Body of pancreas (tissue), 4 donors: ENCODE results near the gene GMEB2. TPM values are rescaled to one million over a fixed set of nuclear protein-coding genes. Genes with fewer than 3 reads are reported as not detected.

Source experiments
- ATAC-seq: fragments of 150-250 bp; one replicate; pipeline ENCODE4 v1.9.1; 2016
- DNase-seq, 4 donors: peaks; one replicate each; pipeline ENCODE4 v3.0.0-alpha.2; 2019
- H3K27ac ChIP-seq, 4 donors: fragments of 200-600 bp; sonication (generic); 1 replicate in 3 of 4; 2 replicates in 1 of 4; pipeline versions ENCODE4 v1.5.1 to v1.6.1; 2016 to 2019; ENCODE audit warnings: mild to moderate bottlenecking in 1 of 4, mixed read lengths in 1 of 4, moderate library complexity in 1 of 4
- H3K27me3 ChIP-seq, 2 donors: fragments of 200-600 bp; sonication (generic); one replicate each; pipeline ENCODE4 v1.6.0; 2016; ENCODE audit warnings: mild to moderate bottlenecking in 1 of 2
- H3K36me3 ChIP-seq, 2 donors: fragments of 200-600 bp; sonication (generic); replicated peaks in 1 of 2; 2 replicates each; pipeline ENCODE4 v1.5.1; 2016; ENCODE audit warnings: low read depth in 2 of 2; ENCODE audit not compliant: insufficient read depth in 1 of 2
- H3K4me1 ChIP-seq: fragments of 200-600 bp; sonication (generic); one replicate; pipeline ENCODE4 v1.6.0; 2016
- H3K4me3 ChIP-seq, 2 donors: fragments of 200-600 bp; sonication (generic); 1 replicate in 1 of 2; 2 replicates in 1 of 2; pipeline ENCODE4 v1.5.1; 2016 to 2019
- H3K9me3 ChIP-seq, 3 donors: fragments of 200-600 bp; sonication (generic); 1 replicate in 2 of 3; 2 replicates in 1 of 3; pipeline ENCODE4 v1.5.1; 2016
- CTCF ChIP-seq, 7 experiments: fragments of 450-650 bp in 4 of 7; fragments of 200-600 bp in 3 of 7; sonication (generic) in 3 of 7; IDR thresholded peaks; one replicate each; pipeline ENCODE4 v1.5.1; 2016 to 2019; ENCODE audit warnings: antibody characterized with exemption in 7 of 7
- POLR2A ChIP-seq, 3 donors: fragments of 450-650 bp; IDR thresholded peaks; one replicate each; pipeline ENCODE4 v1.6.1; 2016; ENCODE audit warnings: antibody characterized with exemption in 3 of 3, mild to moderate bottlenecking in 2 of 3
- WGBS, 2 donors: methylation state at CpG; one replicate each; pipeline ENCODE4 v1.1.5; 2017; 5-methylcytosine and 5-hydroxymethylcytosine counted together
- intact Hi-C: fragments of 100-400 bp; cut with DNase I; formaldehyde crosslinking; loops from one replicate; pipeline ENCODE4 v1.15.1; 2023
- total RNA-seq, 2 donors: library from RNA; depleted of rRNA; stranded (reverse); fragments of >200 nt; gene quantifications; one replicate each; pipeline ENCODE4 v1.1.0, GENCODE V29; 2016

The GMEB2 gene
- total RNA-seq, 2 donors from 2014 or later: 8.9 to 9.9 TPM

- WGBS, 2 donors: 71 to 74% methylated on average over 6 of the region's 6 CpGs
- intact Hi-C loops: loop anchor here (10.0 kb wide), 1 partner anchor 421 kb away; the partner anchor contains the start of gene ZNF512B
- H3K36me3 ChIP-seq: no peaks in the 10 kb centered on the region
- H3K9me3 ChIP-seq: no peaks in the 10 kb centered on the region
- H3K27me3 ChIP-seq: peaks cover 0 to 4% of the 10 kb centered on the region in 2 donors
- no peak for ATAC-seq
- peaks cover 5% of the 10 kb centered on the region for H3K4me1 ChIP-seq
- no peak for DNase-seq
- TF ChIP-seq CTCF (IDR thresholded peaks at IDR 0.05) (no peak), POLR2A (IDR thresholded peaks at IDR 0.05) (no peak)
- no peak overlapping the region for H3K27ac ChIP-seq
- no peak overlapping the region for H3K4me3 ChIP-seq
Measured at GRCh38 chr20:63543733-63544132, 83.2 kb downstream of the GMEB2 start.

- DNase-seq: no peak
- WGBS, 2 donors: 86 to 100% methylated on average over 1 to 10 of the region's 10 CpGs
- H3K4me3 ChIP-seq: no peak overlapping the region
- peaks cover 0 to 2% of the 10 kb centered on the region in 2 donors for H3K27me3 ChIP-seq
- no peaks in the 10 kb centered on the region for H3K9me3 ChIP-seq
- no peak overlapping the region for H3K27ac ChIP-seq
- intact Hi-C loops: loop anchor here (10.0 kb wide), 1 partner anchor 422 kb away; the partner anchor contains the start of gene ZNF512B
- ATAC-seq: no peak
- no peaks in the 10 kb centered on the region for H3K36me3 ChIP-seq
- TF ChIP-seq CTCF (IDR thresholded peaks at IDR 0.05): no peak
- no peak for TF ChIP-seq POLR2A (IDR thresholded peaks at IDR 0.05)
- peaks cover 12% of the 10 kb centered on the region for H3K4me1 ChIP-seq
Measured at GRCh38 chr20:63543131-63543530, 83.8 kb downstream of the GMEB2 start.

GRCh38 chr20:63542696-63543095 is 84.2 kb downstream of the GMEB2 start:
- DNase-seq: no peak
- ATAC-seq: no peak
- H3K36me3 ChIP-seq: no peaks in the 10 kb centered on the region
- no peak overlapping the region for H3K27ac ChIP-seq
- TF ChIP-seq POLR2A (IDR thresholded peaks at IDR 0.05) (no peak), CTCF (IDR thresholded peaks at IDR 0.05) (no peak)
- no peak overlapping the region for H3K4me3 ChIP-seq
- no peaks in the 10 kb centered on the region for H3K27me3 ChIP-seq
- peaks cover 16% of the 10 kb centered on the region for H3K4me1 ChIP-seq
- no peaks in the 10 kb centered on the region for H3K9me3 ChIP-seq
- intact Hi-C loops: loop anchor here (10.0 kb wide), 1 partner anchor 422 kb away; the partner anchor contains the start of gene ZNF512B
- 84 to 88% methylated on average over 8 to 9 of the region's 10 CpGs for WGBS, 2 donors

- ATAC-seq (no peak), DNase-seq (peak in 1 of 4 donors; percentile 55)
- Histone ChIP-seq H3K4me3 (no peak overlapping the region), H3K27me3 (no peaks in the 10 kb centered on the region), H3K9me3 (no peaks in the 10 kb centered on the region), H3K36me3 (no peaks in the 10 kb centered on the region), H3K27ac (no peak overlapping the region), H3K4me1 (peaks cover 22% of the 10 kb centered on the region)
- intact Hi-C loops: loop anchor here (10.0 kb wide), 1 partner anchor 423 kb away; the partner anchor contains the start of gene ZNF512B
- TF ChIP-seq CTCF (IDR thresholded peaks at IDR 0.05) (no peak), POLR2A (IDR thresholded peaks at IDR 0.05) (no peak)
- WGBS, 2 donors: 75 to 83% methylated on average over 1 to 36 of the region's 36 CpGs
Measured at GRCh38 chr20:63542031-63542559, 84.8 kb downstream of the GMEB2 start.

GRCh38 chr20:63541371-63541770 is 85.5 kb downstream of the GMEB2 start:
- WGBS, 2 donors: 87 to 100% methylated on average over 2 to 27 of the region's 28 CpGs
- no peak overlapping the region for H3K27ac ChIP-seq
- intact Hi-C loops: loop anchor here (10.0 kb wide), 1 partner anchor 423 kb away; the partner anchor contains the start of gene ZNF512B

More at GRCh38 chr20:63541371-63541770, 85.5 kb downstream of the GMEB2 start:
- Histone ChIP-seq H3K9me3 (no peaks in the 10 kb centered on the region), H3K36me3 (no peaks in the 10 kb centered on the region), H3K4me3 (no peak overlapping the region), H3K27me3 (no peaks in the 10 kb centered on the region), H3K4me1 (peaks cover 24% of the 10 kb centered on the region)
- DNase-seq: no peak
- no peak for ATAC-seq
- no peak for TF ChIP-seq CTCF (IDR thresholded peaks at IDR 0.05)
- no peak for TF ChIP-seq POLR2A (IDR thresholded peaks at IDR 0.05)
